Bronchial epithelial cell (primary cell): Measurements from ENCODE around the gene NTRK2. TPM values are rescaled to one million over a fixed set of nuclear protein-coding genes. Genes with fewer than 3 reads are reported as not detected.

Source experiments
- DNase-seq: peaks from one replicate; pipeline ENCODE4 v3.0.0-alpha.2; 2010; ENCODE audit warnings: low read depth
- FAIRE-seq: peaks from 2 replicates; lab custom pipeline; 2011; peaks lifted over from hg19 to GRCh38; lab: Jason Lieb, UNC
- H3K27me3 ChIP-seq: 2 replicates; pipeline ENCODE4 v1.5.1; 2011; ENCODE audit warnings: low read length; ENCODE audit not compliant: control insufficient read depth, insufficient read depth
- H3K36me3 ChIP-seq: 2 replicates; pipeline ENCODE4 v1.5.1; 2011; ENCODE audit warnings: low read length; ENCODE audit not compliant: control insufficient read depth, insufficient read depth
- H3K4me3 ChIP-seq: 2 replicates; pipeline ENCODE4 v1.5.1; 2011; ENCODE audit warnings: mild to moderate bottlenecking, low read depth, low read length, control low read depth
- CTCF ChIP-seq: IDR thresholded peaks from 2 replicates; pipeline ENCODE4 v1.5.1; 2011; ENCODE audit warnings: mild to moderate bottlenecking, moderate library complexity, low read length, control low read depth, inconsistent platforms; ENCODE audit not compliant: insufficient read depth, severe bottlenecking
- total RNA-seq: library from RNA; depleted of rRNA; stranded (reverse); fragments of >200 nt; gene quantifications from 2 replicates; pipeline ENCODE4 v1.2.1, GENCODE V29; 2014

Gene NTRK2
- total RNA-seq, 1 donor from 2014 or later: not detected

GRCh38 chr9:84807431-84807830 lies 137.9 kb downstream of the NTRK2 start:
- FAIRE-seq (no peak), DNase-seq (no peak)
- H3K27me3 ChIP-seq: peaks cover 2% of the 10 kb centered on the region
- no peak overlapping the region for H3K4me3 ChIP-seq
- no peak for TF ChIP-seq CTCF
- H3K36me3 ChIP-seq: no peaks in the 10 kb centered on the region

- Histone ChIP-seq H3K27me3 (peaks cover 2% of the 10 kb centered on the region), H3K36me3 (no peaks in the 10 kb centered on the region), H3K4me3 (no peak overlapping the region)
- TF ChIP-seq CTCF: no peak
- DNase-seq (no peak), FAIRE-seq (no peak)
Observed at GRCh38 chr9:84807870-84808390, 138.4 kb downstream of the NTRK2 start.

- Histone ChIP-seq H3K36me3 (no peaks in the 10 kb centered on the region), H3K4me3 (no peak overlapping the region), H3K27me3 (peaks cover 2% of the 10 kb centered on the region)
- TF ChIP-seq CTCF: no peak
- DNase-seq (peak; percentile 9), FAIRE-seq (no peak)
Observed at GRCh38 chr9:84808416-84808815, 138.9 kb downstream of the NTRK2 start.

- Histone ChIP-seq H3K36me3 (no peaks in the 10 kb centered on the region), H3K27me3 (peaks cover 2% of the 10 kb centered on the region), H3K4me3 (no peak overlapping the region)
- no peak for TF ChIP-seq CTCF
- DNase-seq (no peak), FAIRE-seq (no peak)
Observed at GRCh38 chr9:84811072-84811750, 141.7 kb downstream of the NTRK2 start.

GRCh38 chr9:84811751-84812074 lies 142.2 kb downstream of the NTRK2 start:
- no peak for DNase-seq

More at GRCh38 chr9:84811751-84812074, 142.2 kb downstream of the NTRK2 start:
- TF ChIP-seq CTCF: no peak
- no peak for FAIRE-seq
- H3K4me3 ChIP-seq: no peak overlapping the region
- H3K27me3 ChIP-seq: peaks cover 2% of the 10 kb centered on the region
- H3K36me3 ChIP-seq: no peaks in the 10 kb centered on the region
